Vagina (tissue), 2 donors: ENCODE results near the gene CACNA2D4.

Experiments
- CTCF ChIP-seq, 3 experiments: fragments of 450-650 bp in 2 of 3; fragments of 200-600 bp in 1 of 3; sonication (generic) in 1 of 3; IDR thresholded peaks; one replicate each; pipeline ENCODE4 v1.5.1; 2017 to 2019; ENCODE audit warnings: antibody characterized with exemption in 3 of 3, mild to moderate bottlenecking in 2 of 3, moderate library complexity in 2 of 3
- POLR2A ChIP-seq, 2 donors: fragments of 450-650 bp; IDR thresholded peaks; one replicate each; pipeline ENCODE4 v1.6.1; 2017; ENCODE audit warnings: antibody characterized with exemption in 2 of 2, mild to moderate bottlenecking in 2 of 2, moderate library complexity in 2 of 2
- POLR2AphosphoS5 ChIP-seq, 2 donors: sonication (generic); formaldehyde crosslinking; IDR thresholded peaks; one replicate each; pipeline ENCODE4 v1.9.0; 2017; ENCODE audit warnings: antibody characterized with exemption in 2 of 2, mild to moderate bottlenecking in 2 of 2, low read depth in 1 of 2; ENCODE audit not compliant: insufficient read depth in 1 of 2

GRCh38 chr12:1819050-1819449 is 99.4 kb downstream of the CACNA2D4 start:
- TF ChIP-seq CTCF (IDR thresholded peaks at IDR 0.05): no peak
- TF ChIP-seq POLR2A (IDR thresholded peaks at IDR 0.05): no peak
- no peak for TF ChIP-seq POLR2AphosphoS5 (IDR thresholded peaks at IDR 0.05; ENCODE audit: insufficient read depth in 1 of 2, low read depth in 1 of 2)
